Spleen (tissue), 7 donors: ENCODE measurements around the gene USF3.

ENCODE experiments used
- POLR2AphosphoS5 ChIP-seq, 3 donors: sonication (generic); formaldehyde crosslinking; IDR thresholded peaks; one replicate each; pipeline ENCODE4 v1.5.1; 2017; ENCODE audit warnings: antibody characterized with exemption in 3 of 3
- TF ChIP-seq, protein P1 (sequence below), 11 experiments: fragments of 200-600 bp in 7 of 11; fragments of 450-650 bp in 4 of 11; sonication (generic) in 4 of 11; IDR thresholded peaks in 8 of 11; conservative IDR thresholded peaks in 3 of 11; 1 replicate in 7 of 11; 2 replicates in 4 of 11; pipeline versions ENCODE4 v1.4.0 to v1.8.0; 2016 to 2021; ENCODE audit warnings: antibody characterized with exemption in 11 of 11, inconsistent platforms in 4 of 11, mild to moderate bottlenecking in 1 of 11
- donor health status: DM: no; HTN: no; CAD: no; lungs with moderate emphysema.
- donor health status: DM: no; HTN: no; CAD: no.
- donor health status: DM: no; HTN: no; CAD: no.

DNA sequence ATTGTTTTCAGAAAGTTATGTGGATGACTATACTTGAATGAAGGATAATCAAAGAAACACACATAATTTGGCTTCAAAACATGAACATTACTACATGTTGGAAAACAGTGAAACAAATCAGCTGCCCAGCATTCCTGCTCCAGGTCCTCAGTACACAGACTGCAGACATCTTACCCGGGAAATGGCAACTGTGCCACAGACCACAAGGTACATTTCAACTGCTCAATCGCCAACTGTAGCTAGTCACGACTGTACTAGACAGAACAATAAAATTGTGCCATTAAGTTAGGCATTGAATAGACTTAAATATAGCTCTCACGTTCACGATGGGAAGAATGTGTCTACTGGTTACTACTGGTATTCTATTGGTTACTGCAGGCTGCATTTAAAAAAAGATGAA, 44.6 kb upstream of the USF3 start:
- TF ChIP-seq, protein P1, sequence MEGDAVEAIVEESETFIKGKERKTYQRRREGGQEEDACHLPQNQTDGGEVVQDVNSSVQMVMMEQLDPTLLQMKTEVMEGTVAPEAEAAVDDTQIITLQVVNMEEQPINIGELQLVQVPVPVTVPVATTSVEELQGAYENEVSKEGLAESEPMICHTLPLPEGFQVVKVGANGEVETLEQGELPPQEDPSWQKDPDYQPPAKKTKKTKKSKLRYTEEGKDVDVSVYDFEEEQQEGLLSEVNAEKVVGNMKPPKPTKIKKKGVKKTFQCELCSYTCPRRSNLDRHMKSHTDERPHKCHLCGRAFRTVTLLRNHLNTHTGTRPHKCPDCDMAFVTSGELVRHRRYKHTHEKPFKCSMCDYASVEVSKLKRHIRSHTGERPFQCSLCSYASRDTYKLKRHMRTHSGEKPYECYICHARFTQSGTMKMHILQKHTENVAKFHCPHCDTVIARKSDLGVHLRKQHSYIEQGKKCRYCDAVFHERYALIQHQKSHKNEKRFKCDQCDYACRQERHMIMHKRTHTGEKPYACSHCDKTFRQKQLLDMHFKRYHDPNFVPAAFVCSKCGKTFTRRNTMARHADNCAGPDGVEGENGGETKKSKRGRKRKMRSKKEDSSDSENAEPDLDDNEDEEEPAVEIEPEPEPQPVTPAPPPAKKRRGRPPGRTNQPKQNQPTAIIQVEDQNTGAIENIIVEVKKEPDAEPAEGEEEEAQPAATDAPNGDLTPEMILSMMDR (IDR thresholded peaks at IDR 0.05 in 8 of 11, conservative IDR thresholded peaks at IDR 0.05 in 3 of 11): no peak
- no peak for TF ChIP-seq POLR2AphosphoS5 (IDR thresholded peaks at IDR 0.05)
